HEK293 (cell line): ENCODE measurements around the gene FAM89A.

Source experiments
- CTCF ChIA-PET: fragments of 350-600 bp; formaldehyde crosslinking; extraction: SDS; loops from one replicate; lab custom pipeline; 2021; ENCODE audit warnings: antibody characterized with exemption; lab: Yijun Ruan, JAX
- POLR2A ChIA-PET: fragments of 300-600 bp; formaldehyde crosslinking; extraction: SDS; loops from one replicate; lab custom pipeline; 2020; ENCODE audit warnings: antibody characterized with exemption, inconsistent platforms; lab: Yijun Ruan, JAX
- H3K27ac ChIP-seq: fragments of 200-500 bp; sonication (Bioruptor generic); 2 replicates; pipeline ENCODE4 v1.5.1; 2014; ENCODE audit warnings: low read depth, low read length, control low read depth, inconsistent platforms; ENCODE audit errors: extremely low read depth
- H3K36me3 ChIP-seq, 2 experiments: fragments of 200-500 bp in 1 of 2; sonication (Bioruptor generic) in 1 of 2; 1 replicate in 1 of 2; 2 replicates in 1 of 2; pipeline ENCODE4 v1.5.1; 2014 to 2017; ENCODE audit warnings: inconsistent platforms in 2 of 2, low read length in 2 of 2; ENCODE audit not compliant: control insufficient read depth in 2 of 2, insufficient read depth in 1 of 2
- H3K4me1 ChIP-seq: fragments of 200-500 bp; sonication (Bioruptor generic); 2 replicates; pipeline ENCODE4 v1.5.1; 2014; ENCODE audit warnings: mild to moderate bottlenecking, low read length, inconsistent platforms; ENCODE audit not compliant: control insufficient read depth, insufficient read depth
- H3K4me3 ChIP-seq: 2 replicates; pipeline ENCODE4 v1.5.1; 2011; ENCODE audit warnings: low read depth, mild to moderate bottlenecking, control low read depth, low read length, moderate library complexity
- H3K9me3 ChIP-seq: fragments of 200-500 bp; sonication (Bioruptor generic); 2 replicates; pipeline ENCODE4 v1.5.1; 2014; ENCODE audit warnings: low read depth, low read length, inconsistent platforms; ENCODE audit not compliant: control insufficient read depth, insufficient read depth
- ATF2 ChIP-seq: fragments of 450-650 bp; formaldehyde crosslinking; IDR thresholded peaks from 2 replicates; pipeline ENCODE4 v1.5.1; 2016; ENCODE audit warnings: missing biosample characterization, missing genetic modification characterization, low read depth
- BCL6B ChIP-seq: fragments of 450-650 bp; formaldehyde crosslinking; IDR thresholded peaks from 2 replicates; pipeline ENCODE4 v1.5.1; 2017; ENCODE audit warnings: missing biosample characterization, missing genetic modification characterization
- GLIS2 ChIP-seq: fragments of 450-650 bp; formaldehyde crosslinking; IDR thresholded peaks from 2 replicates; pipeline ENCODE4 v1.5.1; 2016; ENCODE audit warnings: missing biosample characterization, missing genetic modification characterization
- HOXD13 ChIP-seq: sonication (generic); formaldehyde crosslinking; IDR thresholded peaks from 2 replicates; pipeline ENCODE4 v1.8.0; 2022; ENCODE audit warnings: missing genetic modification reagents, borderline replicate concordance
- KLF1 ChIP-seq: fragments of 450-650 bp; formaldehyde crosslinking; IDR thresholded peaks from 2 replicates; pipeline ENCODE4 v1.5.1; 2016; ENCODE audit warnings: missing biosample characterization, missing genetic modification characterization
- PRDM4 ChIP-seq: fragments of 450-650 bp; formaldehyde crosslinking; IDR thresholded peaks from 2 replicates; pipeline ENCODE4 v1.5.1; 2017; ENCODE audit warnings: missing biosample characterization, missing genetic modification characterization
- YY1 ChIP-seq: fragments of 450-650 bp; formaldehyde crosslinking; IDR thresholded peaks from 2 replicates; pipeline ENCODE4 v1.5.1; 2018; ENCODE audit warnings: missing biosample characterization, missing genetic modification characterization
- ZNF114 ChIP-seq: fragments of 450-650 bp; formaldehyde crosslinking; IDR thresholded peaks from 2 replicates; pipeline ENCODE4 v1.5.0; 2017; ENCODE audit warnings: missing biosample characterization, missing genetic modification characterization
- ZNF121 ChIP-seq: fragments of 450-650 bp; formaldehyde crosslinking; IDR thresholded peaks from 2 replicates; pipeline ENCODE4 v1.5.1; 2016; ENCODE audit warnings: missing biosample characterization, missing genetic modification characterization
- ZNF223 ChIP-seq: fragments of 450-650 bp; formaldehyde crosslinking; IDR thresholded peaks from 2 replicates; pipeline ENCODE4 v1.5.1; 2016; ENCODE audit warnings: missing biosample characterization, missing genetic modification characterization
- ZNF239 ChIP-seq: fragments of 450-650 bp; formaldehyde crosslinking; IDR thresholded peaks from 2 replicates; pipeline ENCODE4 v1.5.1; 2016; ENCODE audit warnings: missing biosample characterization, missing genetic modification characterization
- ZNF354C ChIP-seq: fragments of 450-650 bp; formaldehyde crosslinking; IDR thresholded peaks from 2 replicates; pipeline ENCODE4 v1.5.1; 2016; ENCODE audit warnings: missing biosample characterization, missing genetic modification characterization, low read depth, borderline replicate concordance
- ZNF449 ChIP-seq: fragments of 450-650 bp; formaldehyde crosslinking; IDR thresholded peaks from 2 replicates; pipeline ENCODE4 v1.5.1; 2017; ENCODE audit warnings: missing biosample characterization, mild to moderate bottlenecking, missing genetic modification characterization, moderate library complexity
- ZNF473 ChIP-seq: fragments of 450-650 bp; formaldehyde crosslinking; IDR thresholded peaks from 2 replicates; pipeline ENCODE4 v1.5.1; 2017; ENCODE audit warnings: missing biosample characterization, missing genetic modification characterization
- ZNF48 ChIP-seq: fragments of 450-650 bp; formaldehyde crosslinking; IDR thresholded peaks from 2 replicates; pipeline ENCODE4 v1.5.1; 2016; ENCODE audit warnings: missing biosample characterization, missing genetic modification characterization
- ZNF513 ChIP-seq: fragments of 450-650 bp; IDR thresholded peaks from 2 replicates; pipeline ENCODE4 v1.5.1; 2018; ENCODE audit warnings: missing biosample characterization, missing genetic modification characterization
- ZNF623 ChIP-seq: fragments of 450-650 bp; formaldehyde crosslinking; IDR thresholded peaks from 2 replicates; pipeline ENCODE4 v1.5.1; 2016; ENCODE audit warnings: missing biosample characterization, missing genetic modification characterization
- ZNF692 ChIP-seq: fragments of 450-650 bp; formaldehyde crosslinking; IDR thresholded peaks from 2 replicates; pipeline ENCODE4 v1.5.1; 2016; ENCODE audit warnings: missing biosample characterization, missing genetic modification characterization

FAM89A gene

GRCh38 chr1:231026576-231026975 lies 13.5 kb downstream of the FAM89A start:
- TF ChIP-seq YY1 (tag by site-specific recombination) (no peak), ATF2 (no peak), ZNF223 (no peak), BCL6B (no peak), ZNF513 (no peak), ZNF623 (tag by site-specific recombination) (no peak), KLF1 (no peak), ZNF449 (tag by site-specific recombination) (no peak), ZNF354C (tag by site-specific recombination) (no peak), PRDM4 (tag by site-specific recombination) (no peak), ZNF692 (tag by site-specific recombination) (no peak), ZNF114 (tag by site-specific recombination) (no peak), ZNF239 (tag by site-specific recombination) (no peak), GLIS2 (no peak), HOXD13 (CRISPR knock-in tag) (no peak), ZNF121 (tag by site-specific recombination) (no peak), ZNF473 (tag by site-specific recombination) (no peak), ZNF48 (tag by site-specific recombination) (no peak)
- ChIA-PET POLR2A (interaction anchor here (0.5 kb wide), 1 partner anchor 11 kb away, joined by 3 read pairs; no protein-coding TSS in a partner anchor), CTCF (interaction anchor here (0.6 to 0.7 kb wide), 2 partner anchors 44 to 110 kb away, joined by 3 to 5 read pairs; no protein-coding TSS in a partner anchor)

More at GRCh38 chr1:231026576-231026975, 13.5 kb downstream of the FAM89A start:
- H3K4me1 ChIP-seq: no peaks in the 10 kb centered on the region
- H3K27ac ChIP-seq: no peak overlapping the region
- peaks cover 0 to 23% of the 10 kb centered on the region in 2 experiments; a peak in 1 of 3 replicates for H3K36me3 ChIP-seq
- H3K4me3 ChIP-seq: no peak overlapping the region
- no peaks in the 10 kb centered on the region for H3K9me3 ChIP-seq
